ENCODE results near the gene ERGIC2.
"Not testable (repeated sequence)": the region's sequence is repeated elsewhere in the genome, so short reads cannot be mapped to it uniquely, and the experiment has no call there.

Gene ERGIC2

GRCh38 chr12:29290475-29290874, 90.5 kb downstream of the ERGIC2 start:
- not testable (repeated sequence) for DNase-seq

GRCh38 chr12:29288031-29288430, 92.9 kb downstream of the ERGIC2 start:
- DNase-seq = no peak

GRCh38 chr12:29287622-29288021, 93.3 kb downstream of the ERGIC2 start:
- no peak for DNase-seq
